ENCODE data around the gene FURIN. TPM values are rescaled to one million over a fixed set of nuclear protein-coding genes. Genes with fewer than 3 reads are reported as not detected.

The FURIN gene
- total RNA-seq, 1 experiment from 2014 or later: 35.1 TPM

- TF ChIP-seq CTCF (conservative IDR thresholded peaks at IDR 0.05): no peak
- H3K56ac ChIP-seq (ENCODE audit: insufficient read length, low read depth, low read length): no peak overlapping the region
- no CpG with 5 or more reads among the region's 35 CpGs for WGBS (ENCODE audit: extremely low coverage, insufficient read length, low lambda C conversion rate)
- no peak for DNase-seq
- Mint-ChIP-seq H3K9me3 (no peaks in the 10 kb centered on the region), H3K36me3 (ENCODE audit: insufficient read depth in 1 of 3, low read depth in 3 of 3) (peaks cover 20 to 41% (median 30%) of the 10 kb centered on the region in 3 experiments; a peak in 6 of 7 replicates), H3K4me3 (no peak overlapping the region), H3K4me1 (peaks cover 14 to 21% of the 10 kb centered on the region in 2 experiments), H3K27me3 (ENCODE audit: low read depth) (no peaks in the 10 kb centered on the region), H3K27ac (0 out of 7 replicates have a peak overlapping the region, but pooled peaks of 1 of the 3 experiments have one; percentile 75)
- H2AK5ac ChIP-seq (ENCODE audit: insufficient read length, low read length): no peak overlapping the region
- H4K8ac ChIP-seq (replicated peaks; ENCODE audit: insufficient read length, low read depth, low read length): no peak overlapping the region
- H2AFZ ChIP-seq (ENCODE audit: low read length): no peak overlapping the region
- no peak overlapping the region for H3K23ac ChIP-seq (ENCODE audit: insufficient read length, low read depth, low read length)
- H3K27ac ChIP-seq (ENCODE audit: insufficient read length, low read depth, low read length): no peak overlapping the region
- no peak overlapping the region for H2BK15ac ChIP-seq (ENCODE audit: low read depth, low read length)
- no peak overlapping the region for H3K14ac ChIP-seq (ENCODE audit: insufficient read depth, low read length)
- no peak overlapping the region for H2BK5ac ChIP-seq (ENCODE audit: insufficient read length, low read length)
- H3K79me1 ChIP-seq (ENCODE audit: insufficient read depth, low read depth, low read length, poor library complexity, severe bottlenecking): no peaks in the 10 kb centered on the region
- H3K4ac ChIP-seq (ENCODE audit: low read depth, low read length): no peak overlapping the region
- no peaks in the 10 kb centered on the region for H3K4me1 ChIP-seq (ENCODE audit: insufficient read depth, low read length)
- H3K27me3 ChIP-seq (ENCODE audit: insufficient read depth, low read length): no peaks in the 10 kb centered on the region
- no peak overlapping the region for H2BK12ac ChIP-seq (ENCODE audit: insufficient read length, low read depth, low read length)
- H3K9me3 ChIP-seq (ENCODE audit: control insufficient read depth, low read depth, low read length): no peaks in the 10 kb centered on the region
- no peak overlapping the region for H3K4me2 ChIP-seq (ENCODE audit: insufficient read depth, insufficient read length, low read length)
- peaks cover 7% of the 10 kb centered on the region for H3K23me2 ChIP-seq (ENCODE audit: insufficient read length, low read depth, low read length, poor library complexity, severe bottlenecking)
- no peak overlapping the region for H2BK20ac ChIP-seq (ENCODE audit: low read depth, low read length, poor library complexity, severe bottlenecking)
- H3K18ac ChIP-seq (ENCODE audit: insufficient read length, low read depth, low read length): no peak overlapping the region
- H4K5ac ChIP-seq (ENCODE audit: insufficient read length, low read depth, low read length): no peak overlapping the region
- no peak overlapping the region for H3K9ac ChIP-seq (ENCODE audit: extremely low read depth, insufficient read length, low read length)
- H4K91ac ChIP-seq (ENCODE audit: insufficient read length, low read depth, low read length): no peak overlapping the region
- no peaks in the 10 kb centered on the region for H4K20me1 ChIP-seq (ENCODE audit: control insufficient read depth, insufficient read depth, insufficient read length)
- H3K79me2 ChIP-seq (ENCODE audit: insufficient read depth, low read length): no peaks in the 10 kb centered on the region
- H3T11ph ChIP-seq (ENCODE audit: low read length): no peak overlapping the region
- no peak overlapping the region for H2BK120ac ChIP-seq (ENCODE audit: low read depth, low read length, poor library complexity, severe bottlenecking)
Measured at GRCh38 chr15:90881181-90881977, 13.0 kb downstream of the FURIN start.
